Glutamatergic neuron (in vitro differentiated cells): ENCODE measurements around the gene ROPN1. TPM values are rescaled to one million over a fixed set of nuclear protein-coding genes. Genes with fewer than 3 reads are reported as not detected.

Experiments used
- DNase-seq: peaks from one replicate; pipeline ENCODE4 v3.0.0; 2022
- H3K27ac Mint-ChIP-seq: one replicate; pipeline ENCODE4 v1.8.0; 2020; ENCODE audit warnings: mild to moderate bottlenecking, mixed read lengths, inconsistent platforms; ENCODE audit not compliant: unreplicated experiment
- H3K27me3 Mint-ChIP-seq: one replicate; pipeline ENCODE4 v1.8.0; 2020; ENCODE audit warnings: mild to moderate bottlenecking, moderate library complexity, mixed read lengths, inconsistent platforms; ENCODE audit not compliant: unreplicated experiment
- H3K36me3 Mint-ChIP-seq: one replicate; pipeline ENCODE4 v1.8.0; 2020; ENCODE audit warnings: mild to moderate bottlenecking, mixed read lengths, inconsistent platforms; ENCODE audit not compliant: unreplicated experiment
- H3K4me1 Mint-ChIP-seq: one replicate; pipeline ENCODE4 v1.8.0; 2020; ENCODE audit warnings: mild to moderate bottlenecking, low read depth, mixed read lengths, inconsistent platforms; ENCODE audit not compliant: unreplicated experiment
- H3K4me3 Mint-ChIP-seq: one replicate; pipeline ENCODE4 v1.8.0; 2020; ENCODE audit warnings: mild to moderate bottlenecking, mixed read lengths, inconsistent platforms; ENCODE audit not compliant: unreplicated experiment
- H3K9me3 Mint-ChIP-seq: one replicate; pipeline ENCODE4 v1.8.0; 2020; ENCODE audit warnings: mild to moderate bottlenecking, moderate library complexity, mixed read lengths, inconsistent platforms; ENCODE audit not compliant: unreplicated experiment
- total RNA-seq: library from RNA; stranded (reverse); fragmentation: NEBNext Ultra II Directional; extraction: Animal tissue kit (Norgen Biotek cat#: 25700); gene quantifications from one replicate; pipeline ENCODE4 v1.2.1, GENCODE V29; 2021; ENCODE audit not compliant: unreplicated experiment
- TF ChIP-seq, protein P1 (sequence below): fragments of 200-600 bp; sonication (generic); IDR thresholded peaks from one replicate; pipeline ENCODE4 v1.5.0; 2021; ENCODE audit not compliant: partially characterized antibody, unreplicated experiment

ROPN1 gene
- total RNA-seq, 1 donor from 2014 or later, result not detected

GRCh38 chr3:124034016-124034843 is 42.3 kb upstream of the ROPN1 start:
- Mint-ChIP-seq H3K27ac (peak overlapping the region; percentile 99), H3K27me3 (peaks cover 26% of the 10 kb centered on the region), H3K4me1 (peaks cover 13% of the 10 kb centered on the region), H3K4me3 (peak overlapping the region; percentile 83), H3K9me3 (peaks cover 27% of the 10 kb centered on the region), H3K36me3 (no peaks in the 10 kb centered on the region)
- DNase-seq, result peak; percentile 56
- TF ChIP-seq, protein P1, sequence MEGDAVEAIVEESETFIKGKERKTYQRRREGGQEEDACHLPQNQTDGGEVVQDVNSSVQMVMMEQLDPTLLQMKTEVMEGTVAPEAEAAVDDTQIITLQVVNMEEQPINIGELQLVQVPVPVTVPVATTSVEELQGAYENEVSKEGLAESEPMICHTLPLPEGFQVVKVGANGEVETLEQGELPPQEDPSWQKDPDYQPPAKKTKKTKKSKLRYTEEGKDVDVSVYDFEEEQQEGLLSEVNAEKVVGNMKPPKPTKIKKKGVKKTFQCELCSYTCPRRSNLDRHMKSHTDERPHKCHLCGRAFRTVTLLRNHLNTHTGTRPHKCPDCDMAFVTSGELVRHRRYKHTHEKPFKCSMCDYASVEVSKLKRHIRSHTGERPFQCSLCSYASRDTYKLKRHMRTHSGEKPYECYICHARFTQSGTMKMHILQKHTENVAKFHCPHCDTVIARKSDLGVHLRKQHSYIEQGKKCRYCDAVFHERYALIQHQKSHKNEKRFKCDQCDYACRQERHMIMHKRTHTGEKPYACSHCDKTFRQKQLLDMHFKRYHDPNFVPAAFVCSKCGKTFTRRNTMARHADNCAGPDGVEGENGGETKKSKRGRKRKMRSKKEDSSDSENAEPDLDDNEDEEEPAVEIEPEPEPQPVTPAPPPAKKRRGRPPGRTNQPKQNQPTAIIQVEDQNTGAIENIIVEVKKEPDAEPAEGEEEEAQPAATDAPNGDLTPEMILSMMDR, result no peak

DNA sequence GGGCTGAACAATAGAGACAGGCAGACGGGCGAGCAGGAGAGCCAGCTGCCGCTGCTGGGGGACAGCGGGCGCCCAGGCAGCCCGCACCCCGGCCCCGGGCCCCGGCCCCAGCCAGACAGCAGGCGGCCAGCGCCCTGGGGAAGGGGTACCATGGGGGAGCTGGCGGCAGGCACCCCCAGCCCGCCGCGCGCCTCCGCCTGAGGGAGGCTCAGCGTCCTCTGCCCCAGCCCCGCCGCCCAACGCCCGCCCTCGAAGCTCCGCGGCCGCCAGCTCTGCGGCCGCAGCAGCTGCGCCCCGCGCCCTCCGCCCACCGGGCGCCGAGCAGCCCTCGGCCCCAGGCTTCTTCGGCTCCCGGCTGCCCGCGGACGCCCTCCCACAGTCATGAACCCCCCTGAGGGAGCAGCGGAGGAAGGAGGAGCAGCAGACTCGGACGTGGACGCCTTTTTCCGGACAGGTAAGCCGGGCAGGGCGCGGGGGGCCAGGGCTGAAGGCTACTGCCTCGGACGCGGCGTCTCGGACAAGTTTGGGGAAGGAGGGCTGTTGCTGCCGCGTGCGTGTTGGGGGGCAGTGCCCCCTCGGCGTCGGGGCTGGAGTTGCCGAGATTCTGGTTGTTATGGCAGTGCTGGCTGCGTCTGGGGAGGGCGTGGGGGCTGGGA is 41.6 kb upstream of the ROPN1 start, which contains the start of gene KALRN:
KALRN (plus strand) TSS at position 10 of the 656 bp plus-strand sequence.
- Mint-ChIP-seq H3K4me3 (peak within 1 kb of the TSS; percentile 97), H3K4me1 (peaks cover 15% of the 10 kb centered on the region)
- no peak for DNase-seq

DNA sequence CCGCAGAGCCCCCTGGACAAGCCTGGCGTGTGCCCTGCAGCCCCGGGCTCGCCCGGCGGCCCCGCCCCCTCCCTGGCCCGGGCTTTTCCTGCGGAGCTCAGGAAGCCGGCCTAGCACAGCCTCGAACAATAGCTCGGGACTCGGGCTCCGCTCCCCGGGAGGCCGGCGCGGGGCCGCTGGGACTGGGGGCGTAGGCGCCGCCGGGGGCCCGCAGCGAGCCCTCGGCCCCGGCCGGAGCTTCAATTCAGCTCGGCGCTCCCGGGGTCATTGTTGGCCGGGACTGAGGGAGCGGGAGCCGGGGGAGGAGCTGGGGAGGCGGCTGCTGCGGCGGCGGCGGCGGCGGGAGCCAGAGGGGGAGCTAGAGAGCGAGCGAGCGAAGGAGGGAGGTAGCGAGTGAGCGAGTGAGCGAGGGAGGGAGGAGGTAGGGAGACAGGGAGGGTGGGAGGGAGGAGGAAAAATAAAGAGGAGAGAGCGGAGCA is 41.0 kb upstream of the ROPN1 start:
- no peaks in the 10 kb centered on the region for H3K36me3 Mint-ChIP-seq
- H3K27me3 Mint-ChIP-seq, result peaks cover 26% of the 10 kb centered on the region
- peaks cover 27% of the 10 kb centered on the region for H3K9me3 Mint-ChIP-seq
- H3K27ac Mint-ChIP-seq, result peak overlapping the region; percentile 34
- peaks cover 15% of the 10 kb centered on the region for H3K4me1 Mint-ChIP-seq
- H3K4me3 Mint-ChIP-seq, result peak overlapping the region; percentile 51
- peak; percentile 96 for DNase-seq
- TF ChIP-seq, protein P1, result peak; percentile 83

More for the DNA sequence above, 41.6 kb upstream of the ROPN1 start, which contains the start of gene KALRN:
- Mint-ChIP-seq H3K9me3 (peaks cover 27% of the 10 kb centered on the region), H3K27me3 (peaks cover 26% of the 10 kb centered on the region), H3K27ac (peak within 1 kb of the TSS; percentile 100), H3K36me3 (no peaks in the 10 kb centered on the region)
- TF ChIP-seq, protein P1, result peak; percentile 63

DNA sequence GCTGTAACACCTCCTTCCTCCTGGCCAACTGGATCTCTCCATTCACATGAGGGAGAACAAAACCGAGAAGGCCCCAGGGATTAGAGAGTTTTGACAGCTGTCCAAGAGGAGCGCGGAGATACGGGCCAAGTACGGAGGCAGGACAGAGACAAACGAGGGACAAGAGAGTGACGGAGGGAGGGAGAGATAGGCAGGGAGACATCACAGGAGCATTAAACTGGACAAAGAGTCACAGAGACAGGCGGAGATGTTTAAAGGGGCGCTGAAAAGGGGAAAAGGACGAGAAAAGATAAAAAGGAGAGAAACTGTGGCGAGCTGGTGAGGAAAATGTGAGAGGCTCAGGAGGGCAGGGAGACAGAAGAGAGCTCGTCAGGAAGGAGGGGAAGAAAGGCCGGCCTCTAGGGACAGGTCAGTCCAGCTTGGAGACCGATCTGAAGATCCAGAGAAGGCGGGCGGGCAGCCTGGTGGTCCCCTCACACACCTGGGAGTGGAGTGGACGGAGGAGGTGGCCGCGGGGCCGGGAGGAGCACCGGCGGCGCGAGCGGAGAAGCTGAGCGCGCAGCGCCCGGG is 40.5 kb upstream of the ROPN1 start:
- peaks cover 15% of the 10 kb centered on the region for H3K4me1 Mint-ChIP-seq
- peaks cover 27% of the 10 kb centered on the region for H3K9me3 Mint-ChIP-seq
- H3K27ac Mint-ChIP-seq, result peak overlapping the region; percentile 100
- peaks cover 26% of the 10 kb centered on the region for H3K27me3 Mint-ChIP-seq
- TF ChIP-seq, protein P1, result no peak
- DNase-seq, result peak; percentile 74
- no peaks in the 10 kb centered on the region for H3K36me3 Mint-ChIP-seq
- H3K4me3 Mint-ChIP-seq, result peak overlapping the region; percentile 97
